Measurements from ENCODE around the gene NDRG2. TPM values are rescaled to one million over a fixed set of nuclear protein-coding genes. Genes with fewer than 3 reads are reported as not detected.
"Not testable (repeated sequence)": the region's sequence is repeated elsewhere in the genome, so short reads cannot be mapped to it uniquely, and the experiment has no call there.

NDRG2 gene
- total and polyA plus RNA-seq, 2 experiments from 2014 or later, result 0.28 to 2.8 TPM

DNA sequence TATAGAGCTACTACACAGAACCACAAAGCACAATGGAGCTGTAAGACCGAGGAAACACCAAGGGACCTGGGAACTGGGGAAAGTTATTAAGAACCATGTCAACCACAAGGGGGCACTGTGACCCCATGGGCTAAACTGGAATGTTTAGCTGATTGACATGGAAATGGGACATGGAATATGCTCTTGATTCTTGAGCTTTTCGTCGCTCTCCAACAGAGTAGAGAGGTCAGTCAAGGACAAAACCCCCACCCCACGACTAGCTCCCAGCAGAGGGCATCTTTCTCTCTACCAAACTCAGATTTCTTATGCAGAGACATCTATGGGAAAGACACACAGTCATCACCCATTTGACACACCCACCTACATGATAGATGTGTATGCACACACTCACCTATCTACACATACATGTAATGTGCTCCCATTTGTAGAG lies 10.1 kb downstream of the NDRG2 start:
- Histone ChIP-seq H3K4me2 (ENCODE audit: unreplicated experiment) (no peak overlapping the region), H4K20me1 (ENCODE audit: insufficient read depth) (no peaks in the 10 kb centered on the region), H3K4me3 (no peak overlapping the region), H2AFZ (no peak overlapping the region), H3K9ac (no peak overlapping the region), H3K9me3 (ENCODE audit: low read depth) (no peaks in the 10 kb centered on the region), H3K36me3 (ENCODE audit: low read depth) (no peaks in the 10 kb centered on the region), H3K4me1 (ENCODE audit: insufficient read depth) (no peaks in the 10 kb centered on the region), H3K27ac (no peak overlapping the region), H3K9me2 (ENCODE audit: insufficient read depth) (no peaks in the 10 kb centered on the region), H3F3A (ENCODE audit: insufficient read depth) (no peaks in the 10 kb centered on the region), H3K79me2 (ENCODE audit: insufficient read depth) (no peaks in the 10 kb centered on the region), H3K27me3 (replicated peaks; ENCODE audit: insufficient read depth) (no peaks in the 10 kb centered on the region; the same call in 1 of the 2 replicates)
- TF ChIP-seq EZH2phosphoT487 (IDR thresholded peaks at IDR 0.05; ENCODE audit: insufficient read depth, low read depth), result no peak
- no peak for TF ChIP-seq EZH2 (IDR thresholded peaks at IDR 0.05; ENCODE audit: insufficient read depth, poor library complexity, severe bottlenecking)
- peak; percentile 84 for DNase-seq
- 0 to 1% methylated on average over 4 of the region's 4 CpGs for WGBS, 2 experiments (ENCODE audit: low coverage in 1 of 2, low lambda C conversion rate in 2 of 2, missing lambda C conversion rate in 2 of 2)
- in situ Hi-C loops (cut with MboI), result loop anchor here (10.0 kb wide), 1 partner anchor 80 kb away; the partner anchor contains the start of gene ZNF219

DNA sequence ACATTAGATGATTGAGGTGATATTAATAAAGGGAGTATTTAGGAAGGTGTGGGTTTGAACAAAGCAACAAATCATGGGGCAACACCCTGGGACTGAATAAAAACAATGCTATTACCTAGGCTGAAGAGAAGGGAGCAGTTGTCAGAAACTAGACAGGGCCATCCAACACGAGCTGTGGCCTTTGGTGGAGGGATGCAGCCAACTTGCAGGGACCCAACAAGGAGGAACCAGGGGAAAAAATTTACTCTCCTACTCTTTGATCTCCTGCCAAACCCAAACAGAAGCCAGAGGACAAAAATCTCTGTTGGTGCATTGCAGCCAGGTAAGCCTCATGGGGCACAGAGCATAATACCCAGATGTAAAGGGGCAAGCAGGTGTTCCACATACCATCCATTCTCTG lies 13.7 kb downstream of the NDRG2 start:
- Histone ChIP-seq H3K27ac (no peak overlapping the region), H3F3A (ENCODE audit: insufficient read depth) (no peaks in the 10 kb centered on the region), H2AFZ (no peak overlapping the region), H3K4me2 (ENCODE audit: unreplicated experiment) (no peak overlapping the region), H3K27me3 (replicated peaks; ENCODE audit: insufficient read depth) (no peaks in the 10 kb centered on the region; the same call in 1 of the 2 replicates), H3K36me3 (ENCODE audit: low read depth) (no peaks in the 10 kb centered on the region), H3K4me1 (ENCODE audit: insufficient read depth) (no peaks in the 10 kb centered on the region), H3K9ac (no peak overlapping the region), H4K20me1 (ENCODE audit: insufficient read depth) (no peaks in the 10 kb centered on the region), H3K9me2 (ENCODE audit: insufficient read depth) (no peaks in the 10 kb centered on the region), H3K4me3 (no peak overlapping the region), H3K79me2 (ENCODE audit: insufficient read depth) (no peaks in the 10 kb centered on the region), H3K9me3 (ENCODE audit: low read depth) (no peaks in the 10 kb centered on the region)
- TF ChIP-seq EZH2 (IDR thresholded peaks at IDR 0.05; ENCODE audit: insufficient read depth, poor library complexity, severe bottlenecking) (no peak), EZH2phosphoT487 (IDR thresholded peaks at IDR 0.05; ENCODE audit: insufficient read depth, low read depth) (no peak)
- WGBS, 2 experiments (ENCODE audit: low coverage in 1 of 2, low lambda C conversion rate in 2 of 2, missing lambda C conversion rate in 2 of 2), result 53 to 75% methylated on average over 1 of the region's 1 CpG
- in situ Hi-C loops (cut with MboI), result loop anchor here (10.0 kb wide), 1 partner anchor 84 kb away; the partner anchor contains the start of gene ZNF219
- DNase-seq, result no peak

DNA sequence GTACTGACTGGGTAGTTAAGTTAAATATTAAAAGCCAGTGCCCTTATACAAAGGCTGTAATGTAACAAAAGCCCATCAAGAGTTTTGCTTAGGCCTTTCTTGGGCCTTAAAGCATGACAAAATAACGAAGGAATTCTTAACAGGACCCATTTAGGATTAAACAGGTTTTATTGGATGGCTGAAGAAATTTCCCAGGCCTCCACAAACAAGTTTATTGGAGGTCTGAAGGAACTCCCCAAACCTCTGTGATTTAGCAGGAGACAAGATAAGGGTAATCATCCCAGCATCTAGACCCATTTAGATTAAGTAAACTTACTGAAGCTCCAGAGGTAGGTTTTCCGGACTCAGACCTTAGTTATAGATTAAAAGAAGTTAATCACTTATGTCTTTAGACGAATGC lies 15.1 kb downstream of the NDRG2 start:
- H3K79me2 ChIP-seq (ENCODE audit: insufficient read depth); H2AFZ ChIP-seq; H3K4me1 ChIP-seq (ENCODE audit: insufficient read depth); DNase-seq; H3K9ac ChIP-seq; H3K9me3 ChIP-seq (ENCODE audit: low read depth); H3K4me2 ChIP-seq (ENCODE audit: unreplicated experiment); H3K9me2 ChIP-seq (ENCODE audit: insufficient read depth); H3K36me3 ChIP-seq (ENCODE audit: low read depth); H3K4me3 ChIP-seq; H3K27ac ChIP-seq; H3K27me3 ChIP-seq (replicated peaks; ENCODE audit: insufficient read depth); H3F3A ChIP-seq (ENCODE audit: insufficient read depth); H4K20me1 ChIP-seq (ENCODE audit: insufficient read depth): not testable (repeated sequence)
- in situ Hi-C loops (cut with MboI), result loop anchor here (10.0 kb wide), 1 partner anchor 85 kb away; the partner anchor contains the start of gene ZNF219
- WGBS, 2 experiments (ENCODE audit: low coverage in 1 of 2, low lambda C conversion rate in 2 of 2, missing lambda C conversion rate in 2 of 2), result 68 to 75% methylated on average over 3 of the region's 3 CpGs

DNA sequence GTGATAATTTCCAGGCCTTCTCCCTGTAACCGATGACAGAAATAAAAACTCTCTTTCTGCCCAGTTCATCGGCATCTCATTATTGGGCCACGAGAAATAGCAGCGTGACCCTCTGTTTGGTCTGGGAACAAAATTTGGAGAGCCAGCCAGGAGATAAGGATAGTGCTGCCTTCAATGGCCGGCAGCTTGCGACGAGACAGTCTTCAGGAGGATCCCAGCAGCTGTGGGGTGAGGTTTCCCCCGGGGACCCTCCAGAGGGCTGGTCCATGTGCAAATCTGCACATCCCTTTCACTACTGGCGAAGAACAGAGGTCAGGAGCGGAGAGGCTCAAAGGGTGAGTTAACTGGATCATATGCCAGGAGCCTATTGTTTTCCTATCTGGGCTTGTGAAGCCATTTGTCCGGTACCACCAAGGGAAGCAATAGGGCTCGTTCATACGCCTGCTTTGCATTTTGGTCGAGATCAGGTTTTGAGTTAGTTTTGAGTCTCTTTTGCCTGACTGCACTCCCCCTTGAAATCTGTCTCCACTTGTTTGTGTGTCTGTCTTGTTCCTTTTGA lies 21.0 kb downstream of the NDRG2 start:
- Histone ChIP-seq H3K27me3 (replicated peaks; ENCODE audit: insufficient read depth) (no peaks in the 10 kb centered on the region), H3K27ac (no peak overlapping the region), H3K4me1 (ENCODE audit: insufficient read depth) (peaks cover 5% of the 10 kb centered on the region), H3K9me2 (ENCODE audit: insufficient read depth) (no peaks in the 10 kb centered on the region), H3K79me2 (ENCODE audit: insufficient read depth) (no peaks in the 10 kb centered on the region), H3F3A (ENCODE audit: insufficient read depth) (peaks cover 6% of the 10 kb centered on the region), H3K4me2 (ENCODE audit: unreplicated experiment) (no peak overlapping the region), H3K9me3 (ENCODE audit: low read depth) (no peaks in the 10 kb centered on the region), H2AFZ (no peak overlapping the region), H3K36me3 (ENCODE audit: low read depth) (no peaks in the 10 kb centered on the region), H3K4me3 (no peak overlapping the region), H3K9ac (no peak overlapping the region), H4K20me1 (ENCODE audit: insufficient read depth) (no peaks in the 10 kb centered on the region)
- WGBS, 2 experiments (ENCODE audit: low coverage in 1 of 2, low lambda C conversion rate in 2 of 2, missing lambda C conversion rate in 2 of 2), result 84 to 89% methylated on average over 14 of the region's 14 CpGs
- TF ChIP-seq EZH2 (IDR thresholded peaks at IDR 0.05; ENCODE audit: insufficient read depth, poor library complexity, severe bottlenecking), result no peak
- no peak for TF ChIP-seq EZH2phosphoT487 (IDR thresholded peaks at IDR 0.05; ENCODE audit: insufficient read depth, low read depth)
- in situ Hi-C loops (cut with MboI), result no loop called here
- no peak for DNase-seq

DNA sequence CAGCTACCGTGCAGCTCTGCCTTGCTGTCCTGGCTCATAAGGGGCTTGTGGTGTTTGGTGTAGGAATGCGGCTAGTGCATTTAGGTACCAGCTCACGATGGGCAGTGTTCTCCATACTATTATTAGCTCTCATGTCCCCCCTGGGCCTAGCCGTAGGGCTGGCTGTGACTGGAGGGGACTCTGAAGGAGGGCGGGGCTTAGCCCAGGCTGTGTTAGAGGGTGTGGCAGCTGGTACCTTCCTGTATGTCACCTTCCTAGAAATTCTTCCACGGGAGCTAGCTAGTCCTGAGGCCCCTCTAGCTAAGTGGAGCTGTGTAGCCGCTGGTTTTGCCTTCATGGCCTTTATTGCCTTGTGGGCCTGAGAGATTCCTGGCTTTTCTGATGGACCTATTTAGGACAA lies 23.6 kb downstream of the NDRG2 start:
- in situ Hi-C loops (cut with MboI), result no loop called here
- Histone ChIP-seq H3K9me2 (ENCODE audit: insufficient read depth) (no peaks in the 10 kb centered on the region), H3K4me2 (ENCODE audit: unreplicated experiment) (no peak overlapping the region), H3K79me2 (ENCODE audit: insufficient read depth) (no peaks in the 10 kb centered on the region), H3K9me3 (ENCODE audit: low read depth) (no peaks in the 10 kb centered on the region), H3K36me3 (ENCODE audit: low read depth) (0 out of 2 replicates have a peak, but pooled peaks cover 3% of the 10 kb centered on the region), H3F3A (ENCODE audit: insufficient read depth) (peaks cover 23% of the 10 kb centered on the region), H2AFZ (no peak overlapping the region), H3K9ac (no peak overlapping the region), H3K27me3 (replicated peaks; ENCODE audit: insufficient read depth) (no peaks in the 10 kb centered on the region), H4K20me1 (ENCODE audit: insufficient read depth) (no peaks in the 10 kb centered on the region), H3K4me1 (ENCODE audit: insufficient read depth) (peaks cover 11% of the 10 kb centered on the region), H3K27ac (no peak overlapping the region), H3K4me3 (no peak overlapping the region)
- WGBS, 2 experiments (ENCODE audit: low coverage in 1 of 2, low lambda C conversion rate in 2 of 2, missing lambda C conversion rate in 2 of 2), result 65 to 67% methylated on average over 7 of the region's 7 CpGs
- TF ChIP-seq EZH2 (IDR thresholded peaks at IDR 0.05; ENCODE audit: insufficient read depth, poor library complexity, severe bottlenecking) (no peak), EZH2phosphoT487 (IDR thresholded peaks at IDR 0.05; ENCODE audit: insufficient read depth, low read depth) (no peak)
- no peak for DNase-seq
